Subcutaneous abdominal adipose tissue (tissue), 5 donors: ENCODE measurements around the gene LHB.

Experiments
- H3K27ac ChIP-seq: one replicate; pipeline ENCODE4 v1.7.0; 2013; ENCODE audit warnings: low read depth, mild to moderate bottlenecking, inconsistent platforms, low read length, moderate library complexity
- H3K27me3 ChIP-seq, 5 donors: one replicate each; pipeline ENCODE4 v1.7.0; 2013; ENCODE audit warnings: low read length in 5 of 5, inconsistent platforms in 1 of 5; ENCODE audit not compliant: control insufficient read depth in 5 of 5, insufficient read depth in 4 of 5
- H3K36me3 ChIP-seq, 5 donors: one replicate each; pipeline ENCODE4 v1.7.0; 2013; ENCODE audit warnings: low read length in 5 of 5; ENCODE audit not compliant: control insufficient read depth in 5 of 5, insufficient read depth in 5 of 5
- H3K4me1 ChIP-seq, 5 donors: one replicate each; pipeline ENCODE4 v1.7.0; 2013; ENCODE audit warnings: low read length in 5 of 5, mild to moderate bottlenecking in 3 of 5, moderate library complexity in 1 of 5; ENCODE audit not compliant: control insufficient read depth in 5 of 5, insufficient read depth in 5 of 5
- H3K4me3 ChIP-seq, 5 donors: one replicate each; pipeline ENCODE4 v1.7.0; 2013; ENCODE audit warnings: low read length in 5 of 5, low read depth in 1 of 5
- H3K9ac ChIP-seq, 5 donors: one replicate each; pipeline ENCODE4 v1.7.0; 2013; ENCODE audit warnings: low read length in 5 of 5, mild to moderate bottlenecking in 4 of 5, moderate library complexity in 3 of 5
- H3K9me3 ChIP-seq, 5 donors: one replicate each; pipeline ENCODE4 v1.7.0; 2013; ENCODE audit warnings: low read length in 5 of 5; ENCODE audit not compliant: control insufficient read depth in 5 of 5
- donor health status: healthy.
- donor health status: healthy.
- donor health status: healthy.
- donor health status: healthy.
- donor health status: healthy.

Gene LHB

DNA sequence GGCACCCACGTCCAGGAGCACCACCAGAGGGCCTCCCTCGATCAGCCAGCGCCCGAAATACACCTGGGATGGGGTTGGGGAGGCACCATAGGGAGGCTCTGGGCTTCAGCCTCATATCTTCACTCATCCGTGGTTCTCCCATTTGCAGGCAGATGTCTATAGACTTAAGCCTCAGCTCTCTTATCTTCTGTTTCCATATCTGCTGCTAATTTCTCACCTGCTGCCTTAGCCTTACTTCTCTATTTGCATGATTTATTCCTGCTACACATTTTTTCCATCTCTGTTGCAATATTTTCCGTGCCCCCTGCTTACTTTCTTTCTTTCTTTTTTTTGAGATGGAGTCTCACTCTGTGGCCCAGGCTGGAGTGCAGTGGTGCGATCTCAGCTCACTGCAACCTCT is 29.6 kb downstream of the LHB start:
- peaks cover 2 to 48% (median 36%) of the 10 kb centered on the region in 5 donors for H3K4me1 ChIP-seq
- no peaks in the 10 kb centered on the region for H3K9me3 ChIP-seq
- H3K27me3 ChIP-seq: no peaks in the 10 kb centered on the region
- no peak overlapping the region for H3K27ac ChIP-seq
- no peak overlapping the region for H3K9ac ChIP-seq
- H3K4me3 ChIP-seq: no peak overlapping the region
- peaks cover 3 to 54% (median 48%) of the 10 kb centered on the region in 5 donors for H3K36me3 ChIP-seq

GRCh38 chr19:48986211-48986610 is 30.7 kb downstream of the LHB start:
- Histone ChIP-seq H3K27ac (peak overlapping the region; percentile 23), H3K36me3 (peaks cover 3 to 65% (median 59%) of the 10 kb centered on the region in 5 donors), H3K9me3 (no peaks in the 10 kb centered on the region), H3K4me1 (peaks cover 0 to 37% (median 25%) of the 10 kb centered on the region in 5 donors), H3K4me3 (no peak overlapping the region), H3K9ac (no peak overlapping the region), H3K27me3 (no peaks in the 10 kb centered on the region)

DNA sequence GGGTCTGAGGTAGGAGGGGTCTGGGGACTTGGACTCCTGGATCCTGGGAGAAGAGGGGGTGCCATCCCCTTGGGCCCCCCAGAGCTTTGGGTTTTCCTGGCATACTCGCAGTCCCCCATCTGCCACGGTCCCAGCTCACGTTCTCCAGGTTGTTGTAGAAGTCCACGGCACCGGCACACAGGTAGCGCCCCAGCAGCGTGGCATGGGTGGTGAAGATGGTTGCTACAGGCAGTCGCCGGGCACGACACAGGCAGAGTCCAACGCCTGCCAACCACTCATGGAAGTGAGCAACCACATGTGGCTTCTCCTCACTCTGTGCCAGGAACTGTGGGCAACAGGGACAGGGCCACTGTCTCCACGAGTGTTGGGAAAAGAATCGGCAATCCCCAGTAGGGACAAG is 31.2 kb downstream of the LHB start:
- Histone ChIP-seq H3K9ac (no peak overlapping the region), H3K27me3 (no peaks in the 10 kb centered on the region), H3K4me1 (peaks cover 0 to 32% (median 20%) of the 10 kb centered on the region in 5 donors), H3K4me3 (no peak overlapping the region), H3K36me3 (peaks cover 3 to 66% (median 59%) of the 10 kb centered on the region in 5 donors), H3K9me3 (no peaks in the 10 kb centered on the region), H3K27ac (peak overlapping the region; percentile 23)

DNA sequence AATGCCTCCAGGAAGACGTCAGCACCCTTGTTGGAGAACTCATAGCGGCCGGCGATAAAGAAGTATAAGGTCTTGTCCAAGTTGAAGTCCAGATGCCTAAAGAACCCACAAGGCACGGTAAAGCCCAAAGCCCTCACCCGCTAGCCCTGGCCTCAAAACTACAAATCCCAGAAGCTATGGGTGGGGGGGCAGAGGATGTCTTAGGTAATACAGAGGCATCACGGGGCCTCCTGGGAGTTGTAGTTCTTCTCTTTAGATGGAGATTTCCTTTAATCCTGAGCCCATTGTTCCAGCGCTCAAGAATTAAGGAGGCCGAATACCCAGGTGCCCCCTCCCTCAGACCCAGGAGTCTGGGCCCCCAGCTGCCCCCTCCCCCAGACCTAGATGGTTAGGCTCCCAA is 34.6 kb downstream of the LHB start:
- peaks cover 3 to 68% (median 60%) of the 10 kb centered on the region in 5 donors for H3K36me3 ChIP-seq
- no peak overlapping the region for H3K27ac ChIP-seq
- no peak overlapping the region for H3K4me3 ChIP-seq
- H3K4me1 ChIP-seq: peaks cover 0 to 15% (median 9%) of the 10 kb centered on the region in 5 donors
- no peaks in the 10 kb centered on the region for H3K9me3 ChIP-seq
- no peak overlapping the region for H3K9ac ChIP-seq
- H3K27me3 ChIP-seq: no peaks in the 10 kb centered on the region

DNA sequence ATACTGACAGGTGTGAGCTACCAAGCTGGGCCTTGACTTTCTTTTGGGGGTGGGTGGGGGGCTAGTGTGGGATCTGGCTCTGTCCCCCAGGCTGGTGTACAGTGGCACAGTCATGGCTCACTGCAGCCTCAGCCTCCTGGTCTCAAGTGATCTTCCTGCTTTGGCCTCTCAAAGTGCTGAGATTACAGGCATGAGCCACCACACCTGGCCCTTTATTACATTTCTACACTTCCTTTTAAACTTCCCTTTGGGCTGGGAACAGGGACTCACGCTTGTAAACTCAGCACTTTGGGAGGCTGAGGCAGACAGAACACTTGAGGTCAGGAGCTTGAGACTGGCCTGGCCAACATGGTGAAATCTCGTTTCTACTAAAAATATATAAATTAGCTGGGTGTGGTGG is 39.8 kb downstream of the LHB start:
- H3K9me3 ChIP-seq: no peaks in the 10 kb centered on the region
- H3K4me3 ChIP-seq: no peak overlapping the region
- H3K36me3 ChIP-seq: peaks cover 0 to 64% (median 47%) of the 10 kb centered on the region in 5 donors
- H3K4me1 ChIP-seq: peaks cover 0 to 4% (median 0%) of the 10 kb centered on the region in 5 donors
- H3K27ac ChIP-seq: no peak overlapping the region
- H3K9ac ChIP-seq: no peak overlapping the region
- H3K27me3 ChIP-seq: no peaks in the 10 kb centered on the region

DNA sequence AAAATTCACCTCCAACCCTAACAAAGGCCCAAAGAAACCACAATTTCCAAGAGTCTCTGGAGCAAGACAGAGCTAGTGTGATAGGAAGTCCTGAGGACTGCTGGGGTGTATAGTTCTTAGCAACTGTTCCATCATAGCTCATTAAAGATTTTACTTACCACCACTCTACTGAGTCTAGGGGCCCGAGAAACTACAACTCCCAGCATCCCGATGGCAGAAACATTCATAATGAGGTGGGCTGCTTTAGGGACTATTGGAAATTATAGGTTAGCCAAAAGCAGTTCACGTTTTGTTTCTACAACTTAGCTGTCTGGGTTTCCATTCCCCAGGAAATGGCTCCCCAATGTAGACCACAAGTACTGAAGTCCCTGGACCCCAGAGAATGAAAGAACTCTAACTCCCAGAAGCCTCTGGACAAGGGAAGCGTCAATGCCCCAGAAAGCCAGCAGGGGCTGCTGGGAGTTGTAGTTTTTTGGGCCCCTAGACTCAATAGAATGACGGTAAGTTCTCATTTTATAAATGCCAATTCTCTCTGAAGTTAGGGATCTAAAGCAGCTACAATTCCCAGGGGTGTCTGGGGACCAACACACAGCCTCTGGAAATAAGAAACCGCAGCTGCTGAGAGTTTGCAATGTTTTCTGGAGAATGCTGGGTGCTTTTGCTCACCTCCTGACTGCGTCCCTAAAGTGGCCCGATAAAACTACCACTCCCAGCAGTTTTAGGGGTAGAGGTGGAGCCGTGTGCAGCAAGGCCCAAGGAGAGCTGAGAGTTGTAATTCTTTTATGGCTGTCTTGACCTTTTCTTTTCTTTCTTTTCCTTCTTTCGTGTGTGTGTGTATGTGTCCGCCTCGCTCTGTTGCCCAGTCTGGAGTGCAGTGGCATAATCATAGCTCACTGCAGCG is 40.7 kb downstream of the LHB start:
- peaks cover 0 to 61% (median 38%) of the 10 kb centered on the region in 5 donors for H3K36me3 ChIP-seq
- H3K27ac ChIP-seq: no peak overlapping the region
- H3K4me1 ChIP-seq: peaks cover 0 to 4% (median 0%) of the 10 kb centered on the region in 5 donors
- no peaks in the 10 kb centered on the region for H3K9me3 ChIP-seq
- H3K4me3 ChIP-seq: no peak overlapping the region
- no peak overlapping the region for H3K9ac ChIP-seq
- no peaks in the 10 kb centered on the region for H3K27me3 ChIP-seq

DNA sequence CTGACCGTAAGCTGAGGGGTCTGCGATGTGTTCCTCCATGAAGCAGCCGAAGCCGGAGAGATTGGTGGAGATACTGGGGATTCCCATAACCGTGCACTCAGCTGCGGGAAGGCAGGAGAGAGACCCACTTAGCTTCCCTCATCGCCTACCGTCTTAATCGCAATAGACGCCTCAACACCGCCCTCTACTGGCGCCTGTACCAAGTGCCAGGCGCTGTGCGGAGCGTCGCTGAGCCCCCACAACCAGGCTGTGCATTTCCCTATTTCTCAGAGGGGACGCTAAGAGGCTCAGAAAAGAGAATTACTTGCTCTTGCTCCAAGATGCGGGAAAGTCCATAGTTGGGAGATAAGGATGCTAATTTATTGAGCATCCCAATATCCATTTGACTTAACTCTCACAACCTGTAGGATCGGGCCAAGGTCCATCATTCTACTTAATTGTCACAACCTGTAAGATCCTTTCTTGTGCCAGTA is 45.9 kb downstream of the LHB start:
- Histone ChIP-seq H3K4me1 (peaks cover 6 to 49% (median 45%) of the 10 kb centered on the region in 5 donors), H3K9ac (no peak overlapping the region), H3K4me3 (no peak overlapping the region), H3K27me3 (no peaks in the 10 kb centered on the region), H3K36me3 (peaks cover 0 to 72% (median 42%) of the 10 kb centered on the region in 5 donors), H3K9me3 (no peaks in the 10 kb centered on the region), H3K27ac (no peak overlapping the region)

DNA sequence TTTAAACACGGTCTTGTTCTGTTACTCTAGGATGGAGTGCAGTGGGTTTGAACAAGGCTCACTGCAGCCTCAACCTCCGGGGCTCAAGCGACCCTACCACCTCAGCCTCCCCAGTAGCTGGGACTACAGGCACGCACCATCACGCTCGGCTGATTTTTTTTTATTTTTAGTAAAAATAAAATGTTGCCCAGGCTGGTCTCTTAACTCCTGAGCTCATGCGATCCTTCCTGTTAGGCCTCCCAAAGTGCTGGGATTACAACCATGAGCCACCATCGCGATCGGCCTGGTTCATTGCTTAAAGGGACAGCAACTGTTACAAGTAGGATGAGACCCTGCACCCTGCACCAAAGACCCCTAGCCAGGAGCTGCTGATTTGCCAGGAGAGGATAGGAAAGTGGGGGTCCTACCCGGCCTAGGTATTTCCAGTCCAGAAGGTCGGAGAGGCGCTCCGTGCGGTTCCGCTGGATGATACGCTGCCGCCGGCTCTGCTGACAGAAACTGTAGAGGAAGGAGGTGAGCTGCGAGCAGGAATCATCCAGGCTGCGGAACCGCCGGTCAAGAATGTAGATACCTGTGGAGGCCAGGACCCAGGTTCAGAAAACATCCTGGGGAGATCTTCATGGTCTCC is 46.6 kb downstream of the LHB start:
- Histone ChIP-seq H3K27me3 (no peaks in the 10 kb centered on the region), H3K9ac (no peak overlapping the region), H3K9me3 (no peaks in the 10 kb centered on the region), H3K4me1 (peaks cover 6 to 52% (median 51%) of the 10 kb centered on the region in 5 donors), H3K36me3 (peaks cover 0 to 71% (median 44%) of the 10 kb centered on the region in 5 donors), H3K4me3 (no peak overlapping the region), H3K27ac (no peak overlapping the region)

- Histone ChIP-seq H3K27me3 (no peaks in the 10 kb centered on the region), H3K27ac (peak overlapping the region; percentile 89), H3K4me1 (peaks cover 8 to 55% (median 54%) of the 10 kb centered on the region in 5 donors)
These were observed 47.4 kb downstream of the LHB start for GRCh38 chr19:48969276-48970138.

More at GRCh38 chr19:48969276-48970138, 47.4 kb downstream of the LHB start:
- Histone ChIP-seq H3K9ac (no peak overlapping the region), H3K36me3 (peaks cover 0 to 69% (median 42%) of the 10 kb centered on the region in 5 donors), H3K4me3 (no peak overlapping the region), H3K9me3 (no peaks in the 10 kb centered on the region)
